Panc1 (cell line): ENCODE data around the gene CORO7.

ENCODE experiments used
- POLR2AphosphoS5 ChIP-seq: IDR thresholded peaks from 2 replicates; pipeline ENCODE4 v1.6.1; 2012; ENCODE audit warnings: mild to moderate bottlenecking, low read depth, low read length, moderate library complexity
- SIN3A ChIP-seq: IDR thresholded peaks from 2 replicates; pipeline ENCODE4 v1.6.1; 2012; ENCODE audit warnings: low read depth, mild to moderate bottlenecking, low read length, moderate library complexity, borderline replicate concordance; ENCODE audit not compliant: insufficient read depth
- TF ChIP-seq, protein P1 (sequence below): fragments of 450-650 bp; IDR thresholded peaks from 2 replicates; pipeline ENCODE4 v1.5.1; 2017; ENCODE audit warnings: mild to moderate bottlenecking
- TF ChIP-seq, protein P2 (sequence below), 2 experiments: IDR thresholded peaks; 2 replicates each; pipeline ENCODE4 v1.6.1; 2011 to 2012; ENCODE audit warnings: low read depth in 2 of 2, control low read depth in 1 of 2, low read length in 1 of 2, mild to moderate bottlenecking in 1 of 2, moderate library complexity in 1 of 2; ENCODE audit not compliant: insufficient read depth in 1 of 2

DNA sequence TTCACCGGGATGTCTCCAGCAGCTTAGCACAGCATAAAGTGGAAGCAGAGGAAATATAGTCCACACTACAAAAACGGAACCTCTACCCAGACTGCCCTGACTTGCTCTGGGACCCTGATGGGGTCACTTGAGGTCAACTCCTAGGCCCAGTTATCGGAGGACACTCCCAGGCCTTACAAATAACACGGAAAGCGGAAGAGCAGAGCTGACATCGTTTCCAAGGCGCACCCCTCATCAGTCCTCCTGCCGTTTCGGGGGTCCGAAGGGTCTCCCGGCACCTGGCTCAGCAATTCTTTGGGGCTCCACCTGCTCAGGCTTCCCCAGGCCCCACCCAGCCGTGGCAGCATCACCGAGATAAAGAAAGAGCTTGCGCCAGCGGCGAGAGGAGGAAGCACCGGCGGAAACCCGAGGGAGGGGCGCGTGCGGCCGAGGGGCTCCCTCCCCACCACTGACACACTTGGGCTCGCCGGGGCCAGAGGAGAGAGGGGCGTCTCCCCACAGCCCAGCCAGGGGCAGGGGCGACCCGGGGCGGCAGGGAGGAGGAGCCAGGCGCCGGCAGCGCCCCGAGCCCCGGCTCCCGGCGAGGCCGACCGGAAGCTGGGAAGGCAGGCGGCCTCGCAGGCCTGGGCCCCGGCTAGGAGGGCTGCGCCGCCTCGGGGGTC is 727 bp downstream of the CORO7 start:
- TF ChIP-seq, protein P1, sequence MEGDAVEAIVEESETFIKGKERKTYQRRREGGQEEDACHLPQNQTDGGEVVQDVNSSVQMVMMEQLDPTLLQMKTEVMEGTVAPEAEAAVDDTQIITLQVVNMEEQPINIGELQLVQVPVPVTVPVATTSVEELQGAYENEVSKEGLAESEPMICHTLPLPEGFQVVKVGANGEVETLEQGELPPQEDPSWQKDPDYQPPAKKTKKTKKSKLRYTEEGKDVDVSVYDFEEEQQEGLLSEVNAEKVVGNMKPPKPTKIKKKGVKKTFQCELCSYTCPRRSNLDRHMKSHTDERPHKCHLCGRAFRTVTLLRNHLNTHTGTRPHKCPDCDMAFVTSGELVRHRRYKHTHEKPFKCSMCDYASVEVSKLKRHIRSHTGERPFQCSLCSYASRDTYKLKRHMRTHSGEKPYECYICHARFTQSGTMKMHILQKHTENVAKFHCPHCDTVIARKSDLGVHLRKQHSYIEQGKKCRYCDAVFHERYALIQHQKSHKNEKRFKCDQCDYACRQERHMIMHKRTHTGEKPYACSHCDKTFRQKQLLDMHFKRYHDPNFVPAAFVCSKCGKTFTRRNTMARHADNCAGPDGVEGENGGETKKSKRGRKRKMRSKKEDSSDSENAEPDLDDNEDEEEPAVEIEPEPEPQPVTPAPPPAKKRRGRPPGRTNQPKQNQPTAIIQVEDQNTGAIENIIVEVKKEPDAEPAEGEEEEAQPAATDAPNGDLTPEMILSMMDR, result no peak
- TF ChIP-seq POLR2AphosphoS5 (no peak), SIN3A (no peak; the same call in 1 of the 2 replicates)
- TF ChIP-seq, protein P2, sequence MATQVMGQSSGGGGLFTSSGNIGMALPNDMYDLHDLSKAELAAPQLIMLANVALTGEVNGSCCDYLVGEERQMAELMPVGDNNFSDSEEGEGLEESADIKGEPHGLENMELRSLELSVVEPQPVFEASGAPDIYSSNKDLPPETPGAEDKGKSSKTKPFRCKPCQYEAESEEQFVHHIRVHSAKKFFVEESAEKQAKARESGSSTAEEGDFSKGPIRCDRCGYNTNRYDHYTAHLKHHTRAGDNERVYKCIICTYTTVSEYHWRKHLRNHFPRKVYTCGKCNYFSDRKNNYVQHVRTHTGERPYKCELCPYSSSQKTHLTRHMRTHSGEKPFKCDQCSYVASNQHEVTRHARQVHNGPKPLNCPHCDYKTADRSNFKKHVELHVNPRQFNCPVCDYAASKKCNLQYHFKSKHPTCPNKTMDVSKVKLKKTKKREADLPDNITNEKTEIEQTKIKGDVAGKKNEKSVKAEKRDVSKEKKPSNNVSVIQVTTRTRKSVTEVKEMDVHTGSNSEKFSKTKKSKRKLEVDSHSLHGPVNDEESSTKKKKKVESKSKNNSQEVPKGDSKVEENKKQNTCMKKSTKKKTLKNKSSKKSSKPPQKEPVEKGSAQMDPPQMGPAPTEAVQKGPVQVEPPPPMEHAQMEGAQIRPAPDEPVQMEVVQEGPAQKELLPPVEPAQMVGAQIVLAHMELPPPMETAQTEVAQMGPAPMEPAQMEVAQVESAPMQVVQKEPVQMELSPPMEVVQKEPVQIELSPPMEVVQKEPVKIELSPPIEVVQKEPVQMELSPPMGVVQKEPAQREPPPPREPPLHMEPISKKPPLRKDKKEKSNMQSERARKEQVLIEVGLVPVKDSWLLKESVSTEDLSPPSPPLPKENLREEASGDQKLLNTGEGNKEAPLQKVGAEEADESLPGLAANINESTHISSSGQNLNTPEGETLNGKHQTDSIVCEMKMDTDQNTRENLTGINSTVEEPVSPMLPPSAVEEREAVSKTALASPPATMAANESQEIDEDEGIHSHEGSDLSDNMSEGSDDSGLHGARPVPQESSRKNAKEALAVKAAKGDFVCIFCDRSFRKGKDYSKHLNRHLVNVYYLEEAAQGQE (IDR thresholded peaks at IDR 0.05; ENCODE audit: insufficient read depth in 1 of 2, low read depth in 2 of 2, low read length in 1 of 2), result no peak
